Adrenal gland (tissue), 5 donors: ENCODE data around the gene STK39.

ENCODE experiments used
- CTCF ChIP-seq, 6 experiments: fragments of 450-650 bp in 4 of 6; fragments of 200-600 bp in 2 of 6; sonication (generic) in 1 of 6; IDR thresholded peaks; 1 replicate in 5 of 6; 2 replicates in 1 of 6; pipeline versions ENCODE4 v1.5.1 to v1.8.0; 2016 to 2021; ENCODE audit warnings: antibody characterized with exemption in 6 of 6, mild to moderate bottlenecking in 2 of 6, moderate library complexity in 1 of 6
- POLR2A ChIP-seq, 2 donors: fragments of 450-650 bp; IDR thresholded peaks; one replicate each; pipeline ENCODE4 v1.6.1; 2017; ENCODE audit warnings: antibody characterized with exemption in 2 of 2, mild to moderate bottlenecking in 2 of 2, moderate library complexity in 1 of 2
- donor health status: DM: no; HTN: no; CAD: no.

DNA sequence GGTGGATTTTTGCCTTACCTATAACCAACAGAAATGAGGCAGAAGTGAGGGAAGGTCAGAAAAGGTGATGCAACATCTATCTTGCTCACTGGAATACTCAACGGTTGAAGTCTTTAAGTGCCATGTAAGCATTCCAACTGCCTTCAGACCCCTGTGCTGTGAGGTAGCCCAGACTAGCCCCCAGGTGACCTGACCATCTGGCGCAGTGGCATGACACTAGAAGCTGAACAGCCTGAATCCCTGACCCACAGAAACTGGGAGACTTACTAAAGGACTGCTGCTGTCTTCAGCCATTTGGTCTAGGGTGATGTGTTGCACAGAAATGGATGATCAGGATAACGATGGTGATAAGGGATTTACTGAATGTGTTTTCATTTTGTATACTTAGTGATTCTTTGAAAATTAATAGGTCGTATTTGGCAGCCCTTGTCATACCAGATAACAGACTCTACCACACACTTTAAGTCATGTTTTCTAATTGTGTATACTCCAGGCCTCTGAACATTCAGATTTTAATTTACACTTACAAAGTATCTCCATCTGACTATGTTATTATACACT lies 161.5 kb downstream of the STK39 start:
- TF ChIP-seq CTCF (IDR thresholded peaks at IDR 0.05) (no peak), POLR2A (IDR thresholded peaks at IDR 0.05) (no peak)
